Activated naive CD4-positive, alpha-beta T cell treated with anti-CD3 and anti-CD28 coated beads, Interleukin-2, amount 10 ng/mL, durations not matched to agents 7 days and 5 days (primary cell): ENCODE measurements around the gene DLG2.

ENCODE experiments used
- CTCF ChIA-PET: fragments of 350-600 bp; sonication (Branson Sonifier 250); formaldehyde crosslinking; loops from one replicate; lab custom pipeline; 2021; ENCODE audit warnings: antibody characterized with exemption; lab: Charles Lee
- DNase-seq: peaks from one replicate; pipeline ENCODE4 v3.0.0-alpha.2; 2020
- H3K27ac Mint-ChIP-seq: one replicate; pipeline ENCODE4 v1.8.0; 2021; ENCODE audit warnings: mild to moderate bottlenecking, moderate library complexity, mixed read lengths
- H3K27me3 Mint-ChIP-seq: one replicate; pipeline ENCODE4 v1.8.0; 2021; ENCODE audit warnings: mild to moderate bottlenecking, mixed read lengths
- H3K36me3 Mint-ChIP-seq: one replicate; pipeline ENCODE4 v1.8.0; 2021; ENCODE audit warnings: mixed read lengths
- H3K4me1 Mint-ChIP-seq: one replicate; pipeline ENCODE4 v1.8.0; 2021; ENCODE audit warnings: mixed read lengths
- H3K4me3 Mint-ChIP-seq: one replicate; pipeline ENCODE4 v1.8.0; 2021; ENCODE audit warnings: mild to moderate bottlenecking, moderate library complexity, mixed read lengths
- H3K9me3 Mint-ChIP-seq: one replicate; pipeline ENCODE4 v1.8.0; 2021; ENCODE audit warnings: mixed read lengths

DLG2 gene

DNA sequence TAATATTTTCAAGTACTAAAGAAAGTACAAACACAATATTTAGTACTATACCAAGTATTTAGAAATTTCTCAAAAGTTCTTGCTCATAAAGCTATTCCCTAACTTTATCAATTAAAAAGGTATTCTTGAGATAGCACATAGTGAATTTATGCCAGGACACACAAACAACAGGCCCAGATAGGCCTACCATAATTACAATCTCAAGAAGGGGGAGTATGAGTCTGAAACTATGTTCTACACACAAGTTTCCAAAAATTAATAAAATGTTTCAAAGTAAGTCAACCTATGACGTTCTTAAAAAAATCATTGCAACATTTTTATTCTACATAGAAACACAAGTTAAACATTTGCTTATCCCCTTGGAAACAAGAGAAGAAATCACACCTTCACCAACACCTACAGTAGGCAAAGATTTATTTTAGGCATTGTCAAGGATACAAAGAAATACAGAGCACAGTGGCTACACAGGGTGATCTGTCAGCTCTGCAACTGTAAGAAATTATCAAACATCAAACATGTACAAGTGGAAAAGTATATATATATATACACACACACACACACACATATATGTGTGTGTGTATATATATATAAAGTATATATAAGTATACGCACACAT lies 1497.1 kb downstream of the DLG2 start:
- Mint-ChIP-seq H3K27me3 (no peaks in the 10 kb centered on the region), H3K9me3 (peaks cover 7% of the 10 kb centered on the region), H3K27ac (no peak overlapping the region), H3K4me1 (no peaks in the 10 kb centered on the region), H3K4me3 (no peak overlapping the region), H3K36me3 (no peaks in the 10 kb centered on the region)
- CTCF ChIA-PET, result no interaction called here
- DNase-seq, result no peak

DNA sequence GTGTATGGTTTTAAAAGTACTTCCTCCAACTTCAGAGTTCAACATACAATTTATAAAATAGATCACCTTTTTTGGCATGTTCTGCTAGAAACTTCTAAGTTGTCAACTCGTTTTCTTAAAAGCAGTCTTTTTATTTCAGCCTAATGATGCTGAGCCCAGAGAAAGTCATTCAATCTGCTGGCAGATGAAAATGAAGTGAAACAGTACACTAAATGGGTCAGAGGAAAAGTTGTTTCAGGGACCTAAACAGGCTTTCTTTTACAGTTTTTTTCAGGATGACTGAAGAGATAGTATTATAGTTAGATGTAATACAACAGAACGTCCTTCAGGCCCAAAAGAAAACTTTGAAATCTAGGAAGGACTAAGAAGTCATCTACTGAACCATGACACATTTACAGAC lies 1498.3 kb downstream of the DLG2 start:
- Mint-ChIP-seq H3K27ac (no peak overlapping the region), H3K36me3 (no peaks in the 10 kb centered on the region), H3K4me1 (no peaks in the 10 kb centered on the region), H3K27me3 (no peaks in the 10 kb centered on the region), H3K9me3 (peaks cover 7% of the 10 kb centered on the region), H3K4me3 (no peak overlapping the region)
- no peak for DNase-seq
- CTCF ChIA-PET, result no interaction called here

DNA sequence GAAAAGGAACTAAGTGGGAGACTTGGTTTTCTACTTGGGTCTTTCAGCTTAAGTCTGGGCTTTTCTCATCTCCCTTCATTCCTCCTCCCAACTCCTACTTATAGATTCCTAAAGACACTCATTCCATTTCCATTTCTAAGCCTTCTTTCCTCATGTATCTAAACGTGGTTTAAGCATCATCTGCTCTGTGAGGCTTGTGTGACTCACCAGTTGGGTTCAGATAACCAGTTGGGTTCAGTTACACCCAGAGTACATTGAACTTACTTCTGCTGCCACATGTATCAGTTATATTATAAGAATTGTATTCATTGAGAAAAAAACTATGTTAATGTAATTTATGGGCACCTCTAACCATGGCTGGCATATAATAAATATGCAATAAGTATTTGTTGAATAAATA lies 1509.8 kb downstream of the DLG2 start:
- H3K4me1 Mint-ChIP-seq, result no peaks in the 10 kb centered on the region
- H3K27ac Mint-ChIP-seq, result no peak overlapping the region
- DNase-seq, result no peak

DNA sequence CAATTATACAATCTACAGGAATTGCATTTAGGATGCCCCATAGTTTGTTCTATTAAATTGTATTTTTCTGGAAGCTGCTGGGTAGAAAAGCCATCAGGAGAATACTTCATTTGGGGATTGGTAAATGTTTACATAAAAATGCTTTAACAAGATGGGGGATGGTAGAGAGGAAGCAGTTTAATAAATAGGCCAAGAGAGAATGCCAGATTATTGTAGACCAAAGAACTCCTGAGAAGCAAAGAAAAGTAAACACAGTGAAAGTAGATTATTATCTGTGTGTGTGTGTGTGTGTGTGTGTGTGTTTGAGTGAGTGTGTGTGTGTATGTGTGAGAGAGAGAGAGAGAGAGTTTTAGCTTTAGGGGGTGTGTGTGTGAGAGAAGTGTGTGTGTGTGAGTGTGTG lies 1520.6 kb downstream of the DLG2 start:
- Mint-ChIP-seq H3K27ac (no peak overlapping the region), H3K36me3 (no peaks in the 10 kb centered on the region), H3K9me3 (peaks cover 5% of the 10 kb centered on the region), H3K27me3 (no peaks in the 10 kb centered on the region), H3K4me3 (no peak overlapping the region), H3K4me1 (no peaks in the 10 kb centered on the region)
- CTCF ChIA-PET, result no interaction called here
- no peak for DNase-seq

More for the DNA sequence above, 1509.8 kb downstream of the DLG2 start:
- Mint-ChIP-seq H3K9me3 (peaks cover 15% of the 10 kb centered on the region), H3K4me3 (no peak overlapping the region), H3K36me3 (no peaks in the 10 kb centered on the region), H3K27me3 (no peaks in the 10 kb centered on the region)
- CTCF ChIA-PET, result no interaction called here

DNA sequence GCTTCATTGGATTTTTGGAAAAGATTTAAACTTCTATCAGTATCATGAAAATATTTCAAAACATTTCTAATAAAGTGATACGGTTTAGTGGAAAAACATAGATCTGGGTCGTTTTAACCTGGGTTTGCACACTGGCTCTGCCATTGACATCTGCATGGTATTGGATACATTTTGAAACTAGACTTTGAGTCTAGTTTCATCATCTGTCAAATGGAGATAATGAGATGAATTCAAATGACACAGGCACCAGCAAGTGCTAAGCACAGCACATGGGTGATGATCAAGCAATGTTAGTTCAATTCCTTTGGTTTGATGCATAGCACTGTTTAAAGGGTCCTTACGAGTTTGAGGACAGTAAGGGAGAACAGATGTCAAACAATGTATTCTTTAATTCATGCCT lies 1522.0 kb downstream of the DLG2 start:
- H3K4me3 Mint-ChIP-seq, result no peak overlapping the region
- CTCF ChIA-PET, result no interaction called here
- H3K36me3 Mint-ChIP-seq, result no peaks in the 10 kb centered on the region
- DNase-seq, result no peak
- no peaks in the 10 kb centered on the region for H3K9me3 Mint-ChIP-seq
- H3K4me1 Mint-ChIP-seq, result no peaks in the 10 kb centered on the region
- H3K27me3 Mint-ChIP-seq, result no peaks in the 10 kb centered on the region
- H3K27ac Mint-ChIP-seq, result no peak overlapping the region

DNA sequence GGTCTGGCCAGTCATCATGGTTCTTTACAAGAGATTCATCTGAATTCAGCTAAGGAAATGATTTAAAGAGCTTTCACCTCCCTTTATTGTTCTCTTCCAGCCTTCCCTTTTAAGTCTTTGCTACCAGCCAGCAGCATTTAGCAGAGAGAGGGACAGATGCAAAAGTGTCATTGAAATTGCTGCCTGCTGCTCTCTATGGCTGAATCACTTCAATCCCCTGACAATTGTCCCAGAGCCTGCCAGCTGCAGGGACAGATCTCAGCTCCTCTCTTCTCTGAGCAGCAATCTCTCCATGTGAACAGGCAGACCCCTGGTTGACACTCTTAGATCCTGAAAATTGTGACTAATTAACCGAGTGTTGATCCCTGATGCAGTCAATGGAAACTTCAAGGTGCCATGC lies 1524.0 kb downstream of the DLG2 start:
- CTCF ChIA-PET, result no interaction called here
- H3K9me3 Mint-ChIP-seq, result no peaks in the 10 kb centered on the region

DNA sequence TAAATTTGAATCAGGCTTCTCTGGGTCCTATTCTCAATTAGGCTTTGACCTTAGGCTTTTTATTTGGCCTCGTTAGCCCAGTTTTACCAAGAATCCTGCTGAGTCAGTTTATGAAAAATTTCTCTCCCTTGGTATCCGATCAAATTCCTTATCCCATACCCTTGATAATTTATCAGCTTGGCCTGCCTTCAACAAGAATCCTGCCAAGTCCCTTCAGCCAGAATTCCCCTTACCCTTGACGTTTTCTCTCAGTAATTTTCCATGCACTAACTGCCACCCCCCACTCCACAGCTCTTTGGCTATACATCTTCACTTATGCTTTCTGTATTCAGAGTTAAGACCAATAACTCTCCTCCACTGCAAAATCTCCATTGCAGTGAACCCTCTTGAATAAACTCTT lies 1530.0 kb downstream of the DLG2 start:
- H3K4me3 Mint-ChIP-seq, result no peak overlapping the region
- H3K27ac Mint-ChIP-seq, result no peak overlapping the region
- no peaks in the 10 kb centered on the region for H3K4me1 Mint-ChIP-seq
- CTCF ChIA-PET, result no interaction called here
- no peaks in the 10 kb centered on the region for H3K36me3 Mint-ChIP-seq
- no peaks in the 10 kb centered on the region for H3K27me3 Mint-ChIP-seq
- no peak for DNase-seq
- H3K9me3 Mint-ChIP-seq, result peaks cover 3% of the 10 kb centered on the region

More for the DNA sequence above, 1524.0 kb downstream of the DLG2 start:
- Mint-ChIP-seq H3K4me3 (no peak overlapping the region), H3K36me3 (no peaks in the 10 kb centered on the region), H3K27ac (no peak overlapping the region), H3K4me1 (no peaks in the 10 kb centered on the region), H3K27me3 (no peaks in the 10 kb centered on the region)
- DNase-seq, result no peak

DNA sequence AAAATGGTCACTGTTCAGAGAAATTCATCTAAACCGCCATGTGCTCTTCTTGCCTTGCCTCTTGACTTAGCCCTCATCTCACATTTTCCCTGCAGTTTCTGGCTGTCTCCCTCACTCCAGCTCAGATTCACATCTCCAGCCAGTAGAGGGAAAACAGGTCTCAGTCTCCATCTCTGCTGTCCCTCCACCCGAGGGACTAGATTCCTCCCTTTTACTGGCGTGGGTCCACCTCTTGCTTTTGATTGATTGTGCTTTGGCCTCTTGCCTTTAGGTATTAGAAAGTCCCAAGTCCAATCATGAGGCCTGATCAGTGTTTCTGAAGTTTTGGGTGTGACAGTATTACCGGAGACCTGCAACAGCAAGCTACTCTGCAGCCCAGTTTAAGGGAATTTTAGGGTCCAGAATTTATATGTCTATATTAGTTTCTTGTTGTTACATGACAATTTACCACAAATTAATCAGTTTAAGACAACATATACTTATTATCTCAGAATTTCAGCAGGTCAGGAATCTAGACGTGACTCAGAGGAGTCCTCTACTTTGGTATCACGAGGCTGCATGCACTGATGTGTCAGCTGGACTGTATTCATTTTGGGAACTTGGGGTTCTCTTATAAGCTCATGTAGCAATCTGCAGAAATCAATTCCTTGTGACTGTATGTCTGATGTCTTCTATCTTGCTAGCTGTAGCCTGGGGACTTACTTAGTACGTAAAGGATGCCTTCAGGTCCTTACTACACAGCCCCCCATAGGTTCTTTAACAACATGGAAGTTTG lies 1535.7 kb downstream of the DLG2 start:
- no peak overlapping the region for H3K27ac Mint-ChIP-seq
- peaks cover 5% of the 10 kb centered on the region for H3K9me3 Mint-ChIP-seq
- H3K4me3 Mint-ChIP-seq, result no peak overlapping the region
- H3K4me1 Mint-ChIP-seq, result no peaks in the 10 kb centered on the region
- CTCF ChIA-PET, result no interaction called here
- H3K36me3 Mint-ChIP-seq, result no peaks in the 10 kb centered on the region
- no peak for DNase-seq
- H3K27me3 Mint-ChIP-seq, result no peaks in the 10 kb centered on the region

DNA sequence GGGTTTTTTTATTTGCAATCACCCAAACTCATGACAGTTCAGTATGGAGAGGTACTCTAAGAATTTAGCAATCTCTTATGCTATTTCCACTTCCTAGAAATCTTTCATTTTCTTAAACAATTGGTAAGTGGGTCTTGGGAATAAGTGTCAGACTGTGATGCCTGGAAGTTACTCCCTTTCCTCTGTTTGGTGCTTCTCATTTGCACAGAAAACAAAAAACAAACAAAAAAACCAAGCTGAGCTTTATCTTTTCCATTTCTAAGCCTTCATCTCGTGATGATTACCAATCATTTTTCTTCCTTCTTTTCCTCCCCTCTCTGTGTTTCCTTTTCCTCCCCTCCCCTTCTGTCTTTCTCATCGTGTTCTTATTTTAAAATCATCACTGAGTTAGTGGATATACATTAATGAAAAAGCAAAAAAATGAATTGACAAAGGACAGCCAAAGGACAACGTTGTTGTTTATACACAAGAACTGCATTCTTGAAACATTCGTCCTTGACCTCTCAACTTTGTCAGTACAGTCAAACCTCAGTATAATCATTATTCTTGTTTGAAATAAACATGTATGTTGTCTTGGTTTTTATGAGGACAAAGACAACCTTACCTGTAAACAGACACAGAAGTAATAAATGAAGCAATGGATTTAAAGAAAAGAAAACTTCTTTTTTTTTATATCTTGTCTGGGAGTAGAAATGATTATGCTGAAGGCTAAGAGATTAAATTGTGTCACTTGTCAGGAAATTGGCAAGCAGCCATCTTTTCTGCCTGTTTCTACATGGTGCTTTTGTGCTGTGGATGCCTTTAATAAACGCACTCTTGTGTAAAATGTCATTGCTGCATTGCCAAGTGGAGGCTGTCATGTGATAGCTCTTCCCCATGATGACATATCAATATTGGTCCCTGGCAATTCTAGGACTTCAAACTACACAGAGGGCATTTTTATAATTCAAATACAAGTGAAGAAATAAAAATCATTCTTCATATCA lies 1537.8 kb downstream of the DLG2 start:
- DNase-seq, result no peak
- Mint-ChIP-seq H3K4me3 (no peak overlapping the region), H3K9me3 (peaks cover 5% of the 10 kb centered on the region), H3K27ac (no peak overlapping the region), H3K27me3 (no peaks in the 10 kb centered on the region), H3K4me1 (no peaks in the 10 kb centered on the region), H3K36me3 (no peaks in the 10 kb centered on the region)
- CTCF ChIA-PET, result no interaction called here

DNA sequence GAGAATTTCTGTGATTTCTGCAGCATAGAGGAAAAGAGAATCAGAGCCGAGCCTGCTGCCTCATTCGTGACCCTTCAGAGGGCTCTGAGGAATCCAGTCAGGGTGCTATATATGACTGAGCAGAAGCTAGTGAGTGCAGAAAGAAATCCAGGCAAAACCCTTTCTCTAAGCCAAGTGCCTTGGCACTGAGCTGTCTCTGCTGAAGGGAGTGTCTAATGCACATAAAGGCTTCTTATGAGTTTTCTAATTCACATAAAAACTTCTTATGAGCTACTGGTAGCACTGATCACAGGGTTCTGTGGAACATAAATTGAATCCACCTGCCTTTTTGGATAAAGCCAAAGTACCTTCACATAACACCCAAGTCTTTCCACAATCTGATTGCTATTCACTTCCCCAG lies 1555.3 kb downstream of the DLG2 start:
- Mint-ChIP-seq H3K36me3 (no peaks in the 10 kb centered on the region), H3K9me3 (peaks cover 10% of the 10 kb centered on the region), H3K27ac (no peak overlapping the region), H3K4me3 (no peak overlapping the region), H3K4me1 (no peaks in the 10 kb centered on the region), H3K27me3 (no peaks in the 10 kb centered on the region)
- DNase-seq, result no peak
- CTCF ChIA-PET, result no interaction called here

DNA sequence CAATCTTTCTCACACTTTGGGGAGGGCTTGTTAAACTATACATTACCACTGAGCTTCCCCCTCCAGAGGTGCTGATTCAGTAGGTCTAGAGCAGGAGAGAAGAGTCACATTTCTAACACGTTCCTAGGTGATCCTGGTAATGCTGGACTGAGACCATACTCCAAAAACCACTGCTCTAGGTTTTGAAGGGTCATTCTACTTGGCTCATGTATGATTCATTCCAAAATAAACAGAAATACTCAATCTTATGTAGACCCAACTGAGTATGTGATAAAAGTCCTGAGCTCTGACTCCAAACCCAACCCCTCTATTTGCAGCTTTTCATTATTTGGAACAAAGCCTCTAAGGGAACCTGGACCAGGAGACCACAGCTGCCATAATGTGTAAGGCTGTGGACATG lies 1558.1 kb downstream of the DLG2 start:
- Mint-ChIP-seq H3K27ac (no peak overlapping the region), H3K4me3 (no peak overlapping the region)
- CTCF ChIA-PET, result no interaction called here

DNA sequence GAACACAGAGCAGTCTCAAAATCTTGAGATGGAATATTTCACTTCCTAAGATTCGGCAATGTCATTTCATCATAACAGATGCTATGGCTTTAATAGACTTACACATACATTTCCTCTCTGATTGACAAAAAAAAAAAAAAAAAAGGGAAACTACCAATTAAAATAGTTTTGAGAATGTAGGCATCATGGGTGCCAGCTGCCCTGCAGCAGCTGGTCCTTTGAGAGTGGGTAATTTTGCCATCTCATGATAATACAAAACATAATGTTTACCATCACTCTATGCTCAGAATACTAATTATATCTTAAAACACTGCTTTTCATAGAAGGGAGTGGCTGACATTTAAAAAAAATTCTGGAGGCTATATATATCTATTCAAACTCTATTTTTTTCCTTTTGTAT lies 1565.4 kb downstream of the DLG2 start:
- CTCF ChIA-PET, result no interaction called here
- Mint-ChIP-seq H3K27ac (no peak overlapping the region), H3K4me3 (no peak overlapping the region), H3K9me3 (peaks cover 17% of the 10 kb centered on the region), H3K27me3 (no peaks in the 10 kb centered on the region), H3K4me1 (no peaks in the 10 kb centered on the region), H3K36me3 (no peaks in the 10 kb centered on the region)
- no peak for DNase-seq

More for the DNA sequence above, 1558.1 kb downstream of the DLG2 start:
- no peak for DNase-seq
- Mint-ChIP-seq H3K9me3 (peaks cover 9% of the 10 kb centered on the region), H3K27me3 (no peaks in the 10 kb centered on the region), H3K36me3 (no peaks in the 10 kb centered on the region), H3K4me1 (no peaks in the 10 kb centered on the region)

DNA sequence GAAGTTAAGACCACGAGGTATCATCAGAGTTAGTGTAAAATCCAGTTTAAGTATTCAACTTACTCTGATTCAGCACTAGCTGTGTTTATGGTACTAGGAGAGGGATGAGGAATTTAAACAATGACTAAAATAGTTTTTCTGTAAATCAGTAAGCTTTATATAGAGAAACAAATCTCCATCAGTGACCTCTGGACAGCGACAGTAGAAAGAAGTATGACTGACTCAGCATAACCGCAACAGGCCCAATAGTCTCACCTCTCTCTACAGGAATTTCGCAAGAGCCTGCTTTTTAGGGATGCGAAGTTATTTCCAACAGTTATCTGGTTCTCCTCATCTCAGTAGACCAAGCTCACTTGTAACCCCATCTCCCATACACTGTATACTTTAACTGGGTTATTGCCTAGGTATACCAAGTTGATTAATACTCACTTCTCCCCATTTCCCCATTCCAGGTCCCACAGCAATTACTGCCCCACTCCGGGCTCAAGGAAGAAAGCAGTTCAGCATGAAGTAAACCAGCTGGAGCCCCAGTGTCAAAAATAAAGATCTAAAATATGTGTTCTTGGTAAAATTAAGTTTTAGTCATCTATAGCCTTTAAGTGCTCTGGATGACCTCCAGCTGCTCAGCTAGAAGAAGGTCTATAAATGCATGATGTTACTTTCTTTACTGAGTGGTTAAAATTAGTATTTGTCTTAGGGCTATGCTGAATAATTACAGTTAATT lies 1570.3 kb downstream of the DLG2 start:
- no peaks in the 10 kb centered on the region for H3K4me1 Mint-ChIP-seq
- H3K27me3 Mint-ChIP-seq, result no peaks in the 10 kb centered on the region
- H3K36me3 Mint-ChIP-seq, result no peaks in the 10 kb centered on the region
- H3K9me3 Mint-ChIP-seq, result peaks cover 18% of the 10 kb centered on the region
- no peak overlapping the region for H3K4me3 Mint-ChIP-seq
- CTCF ChIA-PET, result no interaction called here
- DNase-seq, result no peak
- no peak overlapping the region for H3K27ac Mint-ChIP-seq

DNA sequence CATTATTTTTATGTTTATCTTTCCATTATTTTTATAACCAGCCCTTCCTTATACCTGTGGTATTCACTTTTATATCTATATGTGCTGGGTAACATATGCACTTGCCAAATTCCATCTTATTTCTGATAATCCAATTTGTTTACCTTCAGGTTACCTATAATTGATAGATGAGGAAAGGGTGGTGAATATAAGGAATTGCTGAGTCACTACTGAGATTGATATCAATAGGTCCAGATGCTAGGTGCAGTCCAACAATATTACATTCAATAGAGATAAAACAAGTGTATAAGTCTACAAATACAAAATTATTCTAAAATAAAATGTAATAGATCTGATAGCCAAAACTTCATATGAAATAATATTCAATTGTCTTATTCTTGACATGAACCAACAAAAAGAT lies 1582.0 kb downstream of the DLG2 start:
- CTCF ChIA-PET, result no interaction called here
- H3K27ac Mint-ChIP-seq, result no peak overlapping the region
- H3K27me3 Mint-ChIP-seq, result no peaks in the 10 kb centered on the region
- no peak overlapping the region for H3K4me3 Mint-ChIP-seq
- no peaks in the 10 kb centered on the region for H3K36me3 Mint-ChIP-seq
- no peak for DNase-seq
- H3K9me3 Mint-ChIP-seq, result peaks cover 12% of the 10 kb centered on the region
- no peaks in the 10 kb centered on the region for H3K4me1 Mint-ChIP-seq
